ENCODE measurements around the gene PDSS2. TPM values are rescaled to one million over a fixed set of nuclear protein-coding genes. Genes with fewer than 3 reads are reported as not detected.

PDSS2 gene
- total and polyA plus RNA-seq, 2 of the 4 experiments (the other 2 are of a cell fraction) = 8.6 to 9.2 TPM

DNA sequence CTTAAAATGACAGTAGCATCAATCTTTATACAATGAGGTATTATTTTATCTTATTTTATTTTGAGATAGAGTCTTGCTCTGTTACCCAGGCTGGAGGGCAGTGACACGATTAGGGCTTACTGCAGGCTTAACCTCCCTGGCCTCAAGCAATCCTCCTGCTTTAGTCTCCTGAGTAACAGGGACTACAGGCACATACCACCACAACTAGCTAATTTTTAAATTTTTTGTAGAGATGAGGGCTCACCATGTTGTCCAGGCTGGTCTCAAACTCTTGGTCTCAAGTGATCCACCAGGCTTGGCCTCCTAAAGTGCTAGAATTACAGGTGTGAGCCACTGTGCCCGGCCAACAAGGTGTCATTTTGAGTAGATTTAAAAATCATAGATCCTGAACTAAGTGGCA lies 125.9 kb downstream of the PDSS2 start:
- H3K4ac ChIP-seq (ENCODE audit: low read depth, low read length) = no peak overlapping the region
- intact Hi-C loops (cut with micrococcal nuclease) = no loop called here
- no peak overlapping the region for H2BK20ac ChIP-seq (ENCODE audit: low read depth, low read length)
- BruUV-seq (replicated peaks) = no TSS peak
- no peaks in the 10 kb centered on the region for H3K27me3 ChIP-seq (ENCODE audit: control insufficient read depth, insufficient read depth, low read length)
- no peak overlapping the region for H4K8ac ChIP-seq (ENCODE audit: low read depth in 2 of 2, low read length in 2 of 2)
- no peak overlapping the region for H4K5ac ChIP-seq (ENCODE audit: low read depth, low read length)
- no peaks in the 10 kb centered on the region for H4K20me1 ChIP-seq (ENCODE audit: insufficient read depth, low read length)
- H2BK15ac ChIP-seq (ENCODE audit: low read depth, low read length) = no peak overlapping the region
- H3K9me1 ChIP-seq (ENCODE audit: insufficient read depth, low read length) = peaks cover 3% of the 10 kb centered on the region
- ChIA-PET POLR2A (ENCODE audit: unreplicated experiment) (no interaction called here), CTCF (no interaction called here)
- dilution Hi-C loops (cut with HindIII; ENCODE audit: low sequenced_read_pairs, unreplicated experiment) = no loop called here
- no peak overlapping the region for H2BK5ac ChIP-seq (ENCODE audit: low read depth, low read length, poor library complexity, severe bottlenecking)
- H3K27ac ChIP-seq (ENCODE audit: insufficient read depth, low read length) = no peak overlapping the region
- H2AK5ac ChIP-seq (ENCODE audit: low read depth, low read length) = no peak overlapping the region
- in situ Hi-C loops (cut with MboI; ENCODE audit: low sequenced_read_pairs) = no loop called here
- H2BK120ac ChIP-seq (ENCODE audit: low read depth, low read length) = no peak overlapping the region
- TF ChIP-seq NFE2L2 (IDR thresholded peaks at IDR 0.05; ENCODE audit: low read depth, low read length) (no peak), CEBPB (IDR thresholded peaks at IDR 0.05; ENCODE audit: low read depth, low read length) (no peak), MXI1 (IDR thresholded peaks at IDR 0.05; ENCODE audit: borderline replicate concordance, low read depth, low read length) (no peak), CHD1 (IDR thresholded peaks at IDR 0.05; ENCODE audit: low read depth, low read length) (no peak), RAD21 (IDR thresholded peaks at IDR 0.05; ENCODE audit: low read length) (no peak), SMC3 (IDR thresholded peaks at IDR 0.05; ENCODE audit: low read depth, low read length) (no peak), MAFK (IDR thresholded peaks at IDR 0.05; ENCODE audit: low read depth, low read length) (no peak), RCOR1 (IDR thresholded peaks at IDR 0.05; ENCODE audit: insufficient replicate concordance, low read length) (no peak), CTCF (conservative IDR thresholded peaks at IDR 0.05; ENCODE audit: low read depth, low read length) (no peak), MAZ (IDR thresholded peaks at IDR 0.05; ENCODE audit: borderline replicate concordance, low read depth, low read length) (no peak), POLR2A (IDR thresholded peaks at IDR 0.05; ENCODE audit: low read depth, low read length) (no peak), BHLHE40 (IDR thresholded peaks at IDR 0.05; ENCODE audit: low read depth, low read length) (no peak), FOS (IDR thresholded peaks at IDR 0.05; ENCODE audit: low read depth, low read length) (no peak), RFX5 (IDR thresholded peaks at IDR 0.05; ENCODE audit: low read depth, low read length) (no peak)
- TF ChIP-seq, protein P1, sequence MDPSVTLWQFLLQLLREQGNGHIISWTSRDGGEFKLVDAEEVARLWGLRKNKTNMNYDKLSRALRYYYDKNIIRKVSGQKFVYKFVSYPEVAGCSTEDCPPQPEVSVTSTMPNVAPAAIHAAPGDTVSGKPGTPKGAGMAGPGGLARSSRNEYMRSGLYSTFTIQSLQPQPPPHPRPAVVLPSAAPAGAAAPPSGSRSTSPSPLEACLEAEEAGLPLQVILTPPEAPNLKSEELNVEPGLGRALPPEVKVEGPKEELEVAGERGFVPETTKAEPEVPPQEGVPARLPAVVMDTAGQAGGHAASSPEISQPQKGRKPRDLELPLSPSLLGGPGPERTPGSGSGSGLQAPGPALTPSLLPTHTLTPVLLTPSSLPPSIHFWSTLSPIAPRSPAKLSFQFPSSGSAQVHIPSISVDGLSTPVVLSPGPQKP (IDR thresholded peaks at IDR 0.05; ENCODE audit: borderline replicate concordance, low read depth, low read length) = no peak
- TF ChIP-seq, protein P2, sequence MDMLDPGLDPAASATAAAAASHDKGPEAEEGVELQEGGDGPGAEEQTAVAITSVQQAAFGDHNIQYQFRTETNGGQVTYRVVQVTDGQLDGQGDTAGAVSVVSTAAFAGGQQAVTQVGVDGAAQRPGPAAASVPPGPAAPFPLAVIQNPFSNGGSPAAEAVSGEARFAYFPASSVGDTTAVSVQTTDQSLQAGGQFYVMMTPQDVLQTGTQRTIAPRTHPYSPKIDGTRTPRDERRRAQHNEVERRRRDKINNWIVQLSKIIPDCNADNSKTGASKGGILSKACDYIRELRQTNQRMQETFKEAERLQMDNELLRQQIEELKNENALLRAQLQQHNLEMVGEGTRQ (IDR thresholded peaks at IDR 0.05; ENCODE audit: low read depth, low read length) = no peak
- no peak overlapping the region for H3K56ac ChIP-seq (ENCODE audit: extremely low read depth, insufficient read depth, low read length)
- H2AK9ac ChIP-seq (replicated peaks; ENCODE audit: low read depth, low read length, poor library complexity) = no peak overlapping the region
- no peak overlapping the region for H3K4me2 ChIP-seq (ENCODE audit: low read depth, low read length)
- H3K9ac ChIP-seq (ENCODE audit: low read depth, low read length) = no peak overlapping the region
- H3K9me3 ChIP-seq (ENCODE audit: control insufficient read depth, insufficient read depth, low read length) = no peaks in the 10 kb centered on the region
- H2AFZ ChIP-seq (replicated peaks; ENCODE audit: low read length, poor library complexity) = no peak overlapping the region
- peaks cover 0 to 7% of the 10 kb centered on the region in 2 experiments; a peak in 1 of 4 replicates for H3K79me1 ChIP-seq (ENCODE audit: low read depth in 1 of 2, low read length in 2 of 2)
- H3K4me1 ChIP-seq (ENCODE audit: control insufficient read depth, insufficient read depth, low read length) = no peaks in the 10 kb centered on the region
- DNase-seq (no peak), ATAC-seq (ENCODE audit: low read depth) (no peak)
- no CpG with 5 or more reads among the region's 2 CpGs for WGBS, 2 experiments (ENCODE audit: extremely low coverage in 2 of 2, insufficient read length in 1 of 2)
- no peaks in the 10 kb centered on the region for H3K36me3 ChIP-seq (ENCODE audit: control insufficient read depth, insufficient read depth, low read length)
- H3K14ac ChIP-seq (replicated peaks; ENCODE audit: low read depth, low read length) = no peak overlapping the region
- no peak overlapping the region for H3K4me3 ChIP-seq (ENCODE audit: insufficient read depth, low read depth, low read length)
- no peak overlapping the region for H3K18ac ChIP-seq (ENCODE audit: low read depth, low read length)
- H4K91ac ChIP-seq (ENCODE audit: insufficient read depth, low read depth, low read length) = no peak overlapping the region
- H3K23ac ChIP-seq (ENCODE audit: low read depth, low read length) = no peak overlapping the region

All from IMR-90 (cell line).